H1 (cell line): Measurements from ENCODE around the gene STK36. TPM values are rescaled to one million over a fixed set of nuclear protein-coding genes. Genes with fewer than 3 reads are reported as not detected.

Experiments
- ATF3 ChIP-seq: IDR thresholded peaks from 2 replicates; pipeline ENCODE4 v1.6.1; 2011; ENCODE audit warnings: low read depth, mild to moderate bottlenecking, low read length; ENCODE audit not compliant: insufficient read depth
- CEBPB ChIP-seq: IDR thresholded peaks from 2 replicates; pipeline ENCODE4 v1.6.1; 2012; ENCODE audit warnings: low read depth, low read length
- CREB1 ChIP-seq: IDR thresholded peaks from 2 replicates; pipeline ENCODE4 v1.6.1; 2012; ENCODE audit warnings: inconsistent platforms
- RBBP5 ChIP-seq: IDR thresholded peaks from 2 replicates; pipeline ENCODE4 v1.7.1; 2012; ENCODE audit warnings: low read depth, mild to moderate bottlenecking, inconsistent platforms, low read length, moderate library complexity, borderline replicate concordance
- polyA plus RNA-seq, 7 experiments: library from polyadenylated mRNA; depleted of rRNA in 3 of 7; stranded (reverse) in 5 of 7; unstranded in 2 of 7; fragments of >200 nt in 5 of 7; fragments of 200-250 nt in 2 of 7; gene quantifications; 1 replicate in 5 of 7; 2 replicates in 1 of 7; 4 replicates in 1 of 7; pipeline versions ENCODE4 v1.2.1 to v1.2.3, GENCODE V29; 2011 to 2013; ENCODE audit warnings: missing spikeins in 2 of 7, mixed read lengths in 2 of 7
- total RNA-seq: library from RNA; stranded (reverse); fragmentation: NEBNext Ultra II Directional; extraction: Animal tissue kit (Norgen Biotek cat#: 25700); gene quantifications from 2 replicates; pipeline ENCODE4 v1.2.1, GENCODE V29; 2021
- TF ChIP-seq, protein P1 (sequence below): fragments of 300-600 bp; sonication (generic); IDR thresholded peaks from 2 replicates; pipeline ENCODE4 v1.7.1; 2012; ENCODE audit warnings: low read length, moderate library complexity, mild to moderate bottlenecking, inconsistent platforms; ENCODE audit not compliant: insufficient replicate concordance
- TF ChIP-seq, protein P2 (sequence below), 3 experiments: IDR thresholded peaks; 1 replicate in 2 of 3; 2 replicates in 1 of 3; pipeline versions ENCODE4 v1.5.1 to v1.6.1; 2011; ENCODE audit warnings: low read length in 3 of 3, mild to moderate bottlenecking in 3 of 3, inconsistent platforms in 2 of 3, low read depth in 1 of 3, moderate library complexity in 1 of 3; ENCODE audit not compliant: insufficient read depth in 1 of 3; ENCODE audit errors: control extremely low read depth in 1 of 3

STK36 gene
- total and polyA plus RNA-seq, 2 of the 8 experiments (the other 6 are each of a cell fraction or from before 2014, with no cell fraction given) = 41.4 to 57.6 TPM

DNA sequence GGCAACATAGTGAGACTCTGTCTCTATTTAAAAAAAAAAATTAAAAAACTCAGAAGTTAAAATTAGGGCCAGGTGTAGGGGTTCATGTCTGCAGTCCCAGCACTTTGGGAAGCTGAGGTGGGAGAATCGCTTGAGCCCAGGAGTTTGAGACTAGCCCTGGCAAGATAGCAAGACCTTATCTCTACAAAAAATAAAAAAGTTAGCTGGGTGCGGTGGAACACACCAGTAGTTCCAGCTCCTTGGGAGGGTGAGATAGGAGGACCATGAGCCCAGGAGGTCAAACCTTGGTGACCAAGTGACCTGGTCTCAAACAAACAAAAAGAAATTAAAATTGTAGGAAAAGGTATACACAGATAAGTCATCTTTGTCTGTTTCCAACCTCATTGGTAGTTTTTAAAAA lies 50.0 kb downstream of the STK36 start (continued):
- TF ChIP-seq, protein P1, sequence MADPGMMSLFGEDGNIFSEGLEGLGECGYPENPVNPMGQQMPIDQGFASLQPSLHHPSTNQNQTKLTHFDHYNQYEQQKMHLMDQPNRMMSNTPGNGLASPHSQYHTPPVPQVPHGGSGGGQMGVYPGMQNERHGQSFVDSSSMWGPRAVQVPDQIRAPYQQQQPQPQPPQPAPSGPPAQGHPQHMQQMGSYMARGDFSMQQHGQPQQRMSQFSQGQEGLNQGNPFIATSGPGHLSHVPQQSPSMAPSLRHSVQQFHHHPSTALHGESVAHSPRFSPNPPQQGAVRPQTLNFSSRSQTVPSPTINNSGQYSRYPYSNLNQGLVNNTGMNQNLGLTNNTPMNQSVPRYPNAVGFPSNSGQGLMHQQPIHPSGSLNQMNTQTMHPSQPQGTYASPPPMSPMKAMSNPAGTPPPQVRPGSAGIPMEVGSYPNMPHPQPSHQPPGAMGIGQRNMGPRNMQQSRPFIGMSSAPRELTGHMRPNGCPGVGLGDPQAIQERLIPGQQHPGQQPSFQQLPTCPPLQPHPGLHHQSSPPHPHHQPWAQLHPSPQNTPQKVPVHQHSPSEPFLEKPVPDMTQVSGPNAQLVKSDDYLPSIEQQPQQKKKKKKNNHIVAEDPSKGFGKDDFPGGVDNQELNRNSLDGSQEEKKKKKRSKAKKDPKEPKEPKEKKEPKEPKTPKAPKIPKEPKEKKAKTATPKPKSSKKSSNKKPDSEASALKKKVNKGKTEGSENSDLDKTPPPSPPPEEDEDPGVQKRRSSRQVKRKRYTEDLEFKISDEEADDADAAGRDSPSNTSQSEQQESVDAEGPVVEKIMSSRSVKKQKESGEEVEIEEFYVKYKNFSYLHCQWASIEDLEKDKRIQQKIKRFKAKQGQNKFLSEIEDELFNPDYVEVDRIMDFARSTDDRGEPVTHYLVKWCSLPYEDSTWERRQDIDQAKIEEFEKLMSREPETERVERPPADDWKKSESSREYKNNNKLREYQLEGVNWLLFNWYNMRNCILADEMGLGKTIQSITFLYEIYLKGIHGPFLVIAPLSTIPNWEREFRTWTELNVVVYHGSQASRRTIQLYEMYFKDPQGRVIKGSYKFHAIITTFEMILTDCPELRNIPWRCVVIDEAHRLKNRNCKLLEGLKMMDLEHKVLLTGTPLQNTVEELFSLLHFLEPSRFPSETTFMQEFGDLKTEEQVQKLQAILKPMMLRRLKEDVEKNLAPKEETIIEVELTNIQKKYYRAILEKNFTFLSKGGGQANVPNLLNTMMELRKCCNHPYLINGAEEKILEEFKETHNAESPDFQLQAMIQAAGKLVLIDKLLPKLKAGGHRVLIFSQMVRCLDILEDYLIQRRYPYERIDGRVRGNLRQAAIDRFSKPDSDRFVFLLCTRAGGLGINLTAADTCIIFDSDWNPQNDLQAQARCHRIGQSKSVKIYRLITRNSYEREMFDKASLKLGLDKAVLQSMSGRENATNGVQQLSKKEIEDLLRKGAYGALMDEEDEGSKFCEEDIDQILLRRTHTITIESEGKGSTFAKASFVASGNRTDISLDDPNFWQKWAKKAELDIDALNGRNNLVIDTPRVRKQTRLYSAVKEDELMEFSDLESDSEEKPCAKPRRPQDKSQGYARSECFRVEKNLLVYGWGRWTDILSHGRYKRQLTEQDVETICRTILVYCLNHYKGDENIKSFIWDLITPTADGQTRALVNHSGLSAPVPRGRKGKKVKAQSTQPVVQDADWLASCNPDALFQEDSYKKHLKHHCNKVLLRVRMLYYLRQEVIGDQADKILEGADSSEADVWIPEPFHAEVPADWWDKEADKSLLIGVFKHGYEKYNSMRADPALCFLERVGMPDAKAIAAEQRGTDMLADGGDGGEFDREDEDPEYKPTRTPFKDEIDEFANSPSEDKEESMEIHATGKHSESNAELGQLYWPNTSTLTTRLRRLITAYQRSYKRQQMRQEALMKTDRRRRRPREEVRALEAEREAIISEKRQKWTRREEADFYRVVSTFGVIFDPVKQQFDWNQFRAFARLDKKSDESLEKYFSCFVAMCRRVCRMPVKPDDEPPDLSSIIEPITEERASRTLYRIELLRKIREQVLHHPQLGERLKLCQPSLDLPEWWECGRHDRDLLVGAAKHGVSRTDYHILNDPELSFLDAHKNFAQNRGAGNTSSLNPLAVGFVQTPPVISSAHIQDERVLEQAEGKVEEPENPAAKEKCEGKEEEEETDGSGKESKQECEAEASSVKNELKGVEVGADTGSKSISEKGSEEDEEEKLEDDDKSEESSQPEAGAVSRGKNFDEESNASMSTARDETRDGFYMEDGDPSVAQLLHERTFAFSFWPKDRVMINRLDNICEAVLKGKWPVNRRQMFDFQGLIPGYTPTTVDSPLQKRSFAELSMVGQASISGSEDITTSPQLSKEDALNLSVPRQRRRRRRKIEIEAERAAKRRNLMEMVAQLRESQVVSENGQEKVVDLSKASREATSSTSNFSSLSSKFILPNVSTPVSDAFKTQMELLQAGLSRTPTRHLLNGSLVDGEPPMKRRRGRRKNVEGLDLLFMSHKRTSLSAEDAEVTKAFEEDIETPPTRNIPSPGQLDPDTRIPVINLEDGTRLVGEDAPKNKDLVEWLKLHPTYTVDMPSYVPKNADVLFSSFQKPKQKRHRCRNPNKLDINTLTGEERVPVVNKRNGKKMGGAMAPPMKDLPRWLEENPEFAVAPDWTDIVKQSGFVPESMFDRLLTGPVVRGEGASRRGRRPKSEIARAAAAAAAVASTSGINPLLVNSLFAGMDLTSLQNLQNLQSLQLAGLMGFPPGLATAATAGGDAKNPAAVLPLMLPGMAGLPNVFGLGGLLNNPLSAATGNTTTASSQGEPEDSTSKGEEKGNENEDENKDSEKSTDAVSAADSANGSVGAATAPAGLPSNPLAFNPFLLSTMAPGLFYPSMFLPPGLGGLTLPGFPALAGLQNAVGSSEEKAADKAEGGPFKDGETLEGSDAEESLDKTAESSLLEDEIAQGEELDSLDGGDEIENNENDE = no peak
- TF ChIP-seq CREB1 (no peak), CEBPB (no peak), ATF3 (no peak), RBBP5 (no peak)
- TF ChIP-seq, protein P2, sequence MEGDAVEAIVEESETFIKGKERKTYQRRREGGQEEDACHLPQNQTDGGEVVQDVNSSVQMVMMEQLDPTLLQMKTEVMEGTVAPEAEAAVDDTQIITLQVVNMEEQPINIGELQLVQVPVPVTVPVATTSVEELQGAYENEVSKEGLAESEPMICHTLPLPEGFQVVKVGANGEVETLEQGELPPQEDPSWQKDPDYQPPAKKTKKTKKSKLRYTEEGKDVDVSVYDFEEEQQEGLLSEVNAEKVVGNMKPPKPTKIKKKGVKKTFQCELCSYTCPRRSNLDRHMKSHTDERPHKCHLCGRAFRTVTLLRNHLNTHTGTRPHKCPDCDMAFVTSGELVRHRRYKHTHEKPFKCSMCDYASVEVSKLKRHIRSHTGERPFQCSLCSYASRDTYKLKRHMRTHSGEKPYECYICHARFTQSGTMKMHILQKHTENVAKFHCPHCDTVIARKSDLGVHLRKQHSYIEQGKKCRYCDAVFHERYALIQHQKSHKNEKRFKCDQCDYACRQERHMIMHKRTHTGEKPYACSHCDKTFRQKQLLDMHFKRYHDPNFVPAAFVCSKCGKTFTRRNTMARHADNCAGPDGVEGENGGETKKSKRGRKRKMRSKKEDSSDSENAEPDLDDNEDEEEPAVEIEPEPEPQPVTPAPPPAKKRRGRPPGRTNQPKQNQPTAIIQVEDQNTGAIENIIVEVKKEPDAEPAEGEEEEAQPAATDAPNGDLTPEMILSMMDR (IDR thresholded peaks at IDR 0.05; ENCODE audit: control extremely low read depth in 1 of 3, insufficient read depth in 1 of 3, low read depth in 1 of 3, low read length in 3 of 3) = no peak
